Neural cell (in vitro differentiated cells): Measurements from ENCODE around the gene TSPAN33. TPM values are rescaled to one million over a fixed set of nuclear protein-coding genes. Genes with fewer than 3 reads are reported as not detected.

Source experiments
- H2AFZ ChIP-seq: fragments of 200-600, 300-800 bp; sonication (generic), shearing (Covaris generic); 2 replicates; pipeline ENCODE4 v1.6.0; 2014; ENCODE audit warnings: low read depth, mild to moderate bottlenecking, antibody characterized with exemption, low read length, moderate library complexity
- H3F3A ChIP-seq: fragments of 200-600 bp; shearing (Covaris generic); 2 replicates; pipeline ENCODE4 v1.6.1; 2016; ENCODE audit warnings: mild to moderate bottlenecking, moderate library complexity, mixed read lengths, antibody characterized with exemption, low read length; ENCODE audit not compliant: insufficient read depth, poor library complexity, severe bottlenecking
- H3K27ac ChIP-seq: fragments of 200-600, 300-800 bp; sonication (generic), shearing (Covaris generic); 2 replicates; pipeline ENCODE4 v1.5.1; 2014; ENCODE audit warnings: mild to moderate bottlenecking, low read length, moderate library complexity
- H3K27me3 ChIP-seq: fragments of 300-800, 200-600 bp; sonication (generic), shearing (Covaris generic); 2 replicates; pipeline ENCODE4 v1.6.0; 2014; ENCODE audit warnings: mild to moderate bottlenecking, low read depth, low read length, moderate library complexity; ENCODE audit not compliant: insufficient read depth
- H3K36me3 ChIP-seq: fragments of 300-800, 200-600 bp; sonication (generic), shearing (Covaris generic); 2 replicates; pipeline ENCODE4 v1.5.1; 2014; ENCODE audit warnings: mild to moderate bottlenecking, antibody characterized with exemption, low read length, moderate library complexity; ENCODE audit not compliant: insufficient read depth
- H3K4me2 ChIP-seq: fragments of 300-800, 200-600 bp; sonication (generic), shearing (Covaris generic); 2 replicates; pipeline ENCODE4 v1.6.0; 2014; ENCODE audit warnings: mild to moderate bottlenecking, low read length
- H3K4me3 ChIP-seq: fragments of 300-800, 200-600 bp; sonication (generic), shearing (Covaris generic); 2 replicates; pipeline ENCODE4 v1.5.1; 2014; ENCODE audit warnings: mild to moderate bottlenecking, low read length, moderate library complexity
- H3K79me2 ChIP-seq: fragments of 200-600 bp; shearing (Covaris generic); replicated peaks from 2 replicates; pipeline ENCODE4 v1.6.0; 2014; ENCODE audit warnings: mild to moderate bottlenecking, low read length, moderate library complexity; ENCODE audit not compliant: insufficient read depth
- H3K9ac ChIP-seq: fragments of 300-800, 200-600 bp; sonication (generic), shearing (Covaris generic); 2 replicates; pipeline ENCODE4 v1.6.1; 2016; ENCODE audit warnings: mild to moderate bottlenecking, low read length, mixed read lengths
- H3K9me2 ChIP-seq: fragments of 200-600 bp; shearing (Covaris generic); 2 replicates; pipeline ENCODE4 v1.6.1; 2016; ENCODE audit warnings: mild to moderate bottlenecking, low read length, mixed read lengths; ENCODE audit not compliant: insufficient read depth
- H3K9me3 ChIP-seq: fragments of 200-600, 300-800 bp; sonication (generic), shearing (Covaris generic); 2 replicates; pipeline ENCODE4 v1.6.1; 2016; ENCODE audit warnings: mild to moderate bottlenecking, mixed run types, low read length, moderate library complexity, mixed read lengths
- H4K20me1 ChIP-seq: fragments of 200-600 bp; shearing (Covaris generic); 2 replicates; pipeline ENCODE4 v1.6.1; 2016; ENCODE audit warnings: mild to moderate bottlenecking, mixed run types; ENCODE audit not compliant: insufficient read depth
- CTCF ChIP-seq: fragments of 450-650 bp; IDR thresholded peaks from 2 replicates; pipeline ENCODE4 v1.5.1; 2014; ENCODE audit warnings: antibody characterized with exemption, mild to moderate bottlenecking, moderate library complexity; ENCODE audit not compliant: poor library complexity, severe bottlenecking
- EP300 ChIP-seq: fragments of 450-650 bp; conservative IDR thresholded peaks from 2 replicates; pipeline ENCODE4 v1.6.1; 2014; ENCODE audit warnings: antibody characterized with exemption, mild to moderate bottlenecking, moderate library complexity; ENCODE audit not compliant: poor library complexity, severe bottlenecking
- EZH2 ChIP-seq: fragments of 200-600, 300-800 bp; shearing (Covaris generic), sonication (generic); IDR thresholded peaks from 2 replicates; pipeline ENCODE4 v1.6.1; 2014; ENCODE audit warnings: antibody characterized with exemption, low read length, borderline replicate concordance, mild to moderate bottlenecking; ENCODE audit not compliant: insufficient read depth, poor library complexity, severe bottlenecking
- MXI1 ChIP-seq: fragments of 450-650 bp; conservative IDR thresholded peaks from 2 replicates; pipeline ENCODE4 v1.6.1; 2014; ENCODE audit warnings: antibody characterized with exemption, mild to moderate bottlenecking; ENCODE audit not compliant: poor library complexity, severe bottlenecking
- POLR2AphosphoS5 ChIP-seq: IDR thresholded peaks from 2 replicates; pipeline ENCODE4 v1.6.1; 2012
- RAD21 ChIP-seq: fragments of 450-650 bp; conservative IDR thresholded peaks from 2 replicates; pipeline ENCODE4 v1.6.1; 2014; ENCODE audit warnings: antibody characterized with exemption, mild to moderate bottlenecking, moderate library complexity
- REST ChIP-seq: IDR thresholded peaks from 2 replicates; pipeline ENCODE4 v1.6.1; 2012; ENCODE audit warnings: borderline replicate concordance
- SMC3 ChIP-seq: fragments of 450-650 bp; conservative IDR thresholded peaks from 2 replicates; pipeline ENCODE4 v1.6.1; 2014; ENCODE audit warnings: antibody characterized with exemption, mild to moderate bottlenecking, moderate library complexity; ENCODE audit not compliant: poor library complexity
- TAF1 ChIP-seq: IDR thresholded peaks from 2 replicates; pipeline ENCODE4 v1.6.1; 2012; ENCODE audit warnings: low read depth
- polyA plus RNA-seq: library from polyadenylated mRNA; depleted of rRNA; stranded (reverse); fragments of >200 nt; gene quantifications from 2 replicates; pipeline ENCODE4 v1.2.3, GENCODE V29; 2014

The TSPAN33 gene
- polyA plus RNA-seq, 1 donor from 2014 or later = 2.5 TPM

- no peak overlapping the region for H3K4me3 ChIP-seq
- TF ChIP-seq POLR2AphosphoS5 (no peak), RAD21 (no peak), MXI1 (no peak), EZH2 (no peak), TAF1 (no peak), CTCF (no peak), REST (no peak), SMC3 (no peak), EP300 (no peak)
- no peak overlapping the region for H3K9ac ChIP-seq
- peaks cover 5% of the 10 kb centered on the region for H3K27me3 ChIP-seq
- H3K27ac ChIP-seq = no peak overlapping the region
- no peak overlapping the region for H3K4me2 ChIP-seq
- H2AFZ ChIP-seq = no peak overlapping the region
- no peaks in the 10 kb centered on the region for H3K36me3 ChIP-seq
- no peaks in the 10 kb centered on the region for H3K9me3 ChIP-seq
- no peaks in the 10 kb centered on the region for H3F3A ChIP-seq
- no peaks in the 10 kb centered on the region for H3K9me2 ChIP-seq
- no peaks in the 10 kb centered on the region for H3K79me2 ChIP-seq
- no peaks in the 10 kb centered on the region for H4K20me1 ChIP-seq
These were observed 3.2 kb downstream of the TSPAN33 start for GRCh38 chr7:129147731-129148130.

GRCh38 chr7:129149511-129149910, 5.0 kb downstream of the TSPAN33 start:
- H3K9me2 ChIP-seq = no peaks in the 10 kb centered on the region
- H3F3A ChIP-seq = no peaks in the 10 kb centered on the region
- no peaks in the 10 kb centered on the region for H3K79me2 ChIP-seq
- no peaks in the 10 kb centered on the region for H4K20me1 ChIP-seq
- no peak overlapping the region for H3K4me2 ChIP-seq
- H2AFZ ChIP-seq = no peak overlapping the region
- TF ChIP-seq EZH2 (no peak), TAF1 (no peak), SMC3 (no peak), REST (no peak), RAD21 (no peak), CTCF (no peak), MXI1 (no peak), EP300 (no peak), POLR2AphosphoS5 (no peak)
- H3K9me3 ChIP-seq = no peaks in the 10 kb centered on the region
- no peaks in the 10 kb centered on the region for H3K36me3 ChIP-seq
- H3K4me3 ChIP-seq = no peak overlapping the region
- H3K27ac ChIP-seq = no peak overlapping the region
- no peak overlapping the region for H3K9ac ChIP-seq
- H3K27me3 ChIP-seq = no peaks in the 10 kb centered on the region
